GM19193 (cell line): Measurements from ENCODE around the gene RETREG2.
A peak's percentile ranks its signal among the peaks of the same experiment; 100 is the strongest.

Experiments used
- POLR2A ChIP-seq: IDR thresholded peaks from 4 replicates; pipeline ENCODE4 v1.6.1; 2011; ENCODE audit not compliant: insufficient read depth, insufficient read length; ENCODE audit errors: extremely low read depth

The RETREG2 gene

GRCh38 chr2:219214786-219215185 lies 36.7 kb downstream of the RETREG2 start:
- no peak for TF ChIP-seq POLR2A

GRCh38 chr2:219215871-219216534 lies 37.9 kb downstream of the RETREG2 start:
- TF ChIP-seq POLR2A: no peak

GRCh38 chr2:219216535-219216915 lies 38.5 kb downstream of the RETREG2 start:
- TF ChIP-seq POLR2A: no peak

GRCh38 chr2:219218217-219218731 lies 40.2 kb downstream of the RETREG2 start:
- no peak for TF ChIP-seq POLR2A

GRCh38 chr2:219218732-219219701 lies 40.9 kb downstream of the RETREG2 start, which contains the start of gene ABCB6:
TSS of gene ABCB6 (minus strand) at chr2:219218958. CDS start at chr2:219218673, 285 bp downstream.
- TF ChIP-seq POLR2A: peak; percentile 87

- TF ChIP-seq POLR2A: no peak
These were observed 41.9 kb downstream of the RETREG2 start for GRCh38 chr2:219219784-219220532.

GRCh38 chr2:219220652-219221402 lies 42.8 kb downstream of the RETREG2 start:
- no peak for TF ChIP-seq POLR2A

GRCh38 chr2:219221957-219222518 lies 44.0 kb downstream of the RETREG2 start:
- no peak for TF ChIP-seq POLR2A

GRCh38 chr2:219223831-219224610 lies 45.9 kb downstream of the RETREG2 start:
- TF ChIP-seq POLR2A: no peak

- no peak for TF ChIP-seq POLR2A
These were observed 47.3 kb downstream of the RETREG2 start for GRCh38 chr2:219225350-219225749.

- TF ChIP-seq POLR2A: no peak
These were observed 50.2 kb downstream of the RETREG2 start for GRCh38 chr2:219228041-219228910.

GRCh38 chr2:219228911-219229304 lies 50.8 kb downstream of the RETREG2 start:
- no peak for TF ChIP-seq POLR2A
